Esophagus (tissue), 2 donors: ENCODE data around the gene DCDC2. TPM values are rescaled to one million over a fixed set of nuclear protein-coding genes. Genes with fewer than 3 reads are reported as not detected.
"Not testable (repeated sequence)": the region's sequence is repeated elsewhere in the genome, so short reads cannot be mapped to it uniquely, and the experiment has no call there.

ENCODE experiments used
- H3K27ac ChIP-seq, 2 donors: one replicate each; pipeline ENCODE4 v1.5.1; 2013; ENCODE audit warnings: low read depth in 2 of 2, mild to moderate bottlenecking in 2 of 2, inconsistent platforms in 1 of 2, low read length in 1 of 2, moderate library complexity in 1 of 2
- H3K27me3 ChIP-seq, 2 donors: one replicate each; pipeline ENCODE4 v1.6.1; 2013; ENCODE audit warnings: low read length in 2 of 2, control low read depth in 1 of 2, mild to moderate bottlenecking in 1 of 2; ENCODE audit not compliant: insufficient read depth in 2 of 2, control insufficient read depth in 1 of 2
- H3K36me3 ChIP-seq, 2 donors: one replicate each; pipeline ENCODE4 v1.6.1; 2013; ENCODE audit warnings: low read length in 1 of 2; ENCODE audit not compliant: control insufficient read depth in 2 of 2, insufficient read depth in 2 of 2
- H3K4me1 ChIP-seq, 2 donors: one replicate each; pipeline ENCODE4 v1.6.1; 2013; ENCODE audit warnings: low read length in 1 of 2; ENCODE audit not compliant: control insufficient read depth in 2 of 2, insufficient read depth in 2 of 2
- H3K4me3 ChIP-seq, 2 donors: one replicate each; pipeline ENCODE4 v1.5.1; 2013; ENCODE audit warnings: low read length in 2 of 2, mild to moderate bottlenecking in 2 of 2, low read depth in 1 of 2, moderate library complexity in 1 of 2
- H3K9me3 ChIP-seq, 2 donors: one replicate each; pipeline ENCODE4 v1.6.1; 2013; ENCODE audit warnings: mild to moderate bottlenecking in 2 of 2, low read depth in 1 of 2, low read length in 1 of 2, moderate library complexity in 1 of 2; ENCODE audit not compliant: control insufficient read depth in 2 of 2, insufficient read depth in 1 of 2
- WGBS, 2 donors: extraction: QIAGEN DNeasy Blood & Tissue Kit; methylation state at CpG; one replicate each; pipeline ENCODE4 v1.1.7; 2013; 5-methylcytosine and 5-hydroxymethylcytosine counted together
- polyA plus RNA-seq, 2 donors: library from polyadenylated mRNA; stranded (reverse); fragments of 200-250 nt; gene quantifications; one replicate each; pipeline ENCODE4 v1.2.3, GENCODE V29; 2013
- donor health status: healthy with polysubstance abuse.
- donor health status: Bipolar disorder and iron deficiency.

DCDC2 gene
- polyA plus RNA-seq, 2 donors: under 0.01 to 0.02 TPM

- H3K27ac ChIP-seq: no peak overlapping the region
- 94 to 95% methylated on average over 4 of the region's 4 CpGs for WGBS, 2 donors
- H3K4me3 ChIP-seq: no peak overlapping the region
- H3K36me3 ChIP-seq: no peaks in the 10 kb centered on the region
- no peaks in the 10 kb centered on the region for H3K4me1 ChIP-seq
- H3K27me3 ChIP-seq: no peaks in the 10 kb centered on the region
- no peaks in the 10 kb centered on the region for H3K9me3 ChIP-seq
These were observed 23.8 kb upstream of the DCDC2 start for GRCh38 chr6:24381476-24382219.

- Histone ChIP-seq H3K27me3 (no peaks in the 10 kb centered on the region), H3K36me3 (no peaks in the 10 kb centered on the region), H3K9me3 (no peaks in the 10 kb centered on the region), H3K27ac (no peak overlapping the region), H3K4me1 (no peaks in the 10 kb centered on the region), H3K4me3 (no peak overlapping the region)
- WGBS, 2 donors: 58 to 77% methylated on average over 1 of the region's 1 CpG
These were observed 20.7 kb upstream of the DCDC2 start for GRCh38 chr6:24378473-24379097.

- H3K4me3 ChIP-seq: no peak overlapping the region
These were observed 19.0 kb upstream of the DCDC2 start for GRCh38 chr6:24376871-24377270.

GRCh38 chr6:24374612-24375011 lies 16.8 kb upstream of the DCDC2 start:
- no peaks in the 10 kb centered on the region for H3K36me3 ChIP-seq
- WGBS, 2 donors: 87 to 90% methylated on average over 6 of the region's 6 CpGs
- H3K27me3 ChIP-seq: no peaks in the 10 kb centered on the region
- no peaks in the 10 kb centered on the region for H3K9me3 ChIP-seq
- no peak overlapping the region for H3K4me3 ChIP-seq
- H3K4me1 ChIP-seq: no peaks in the 10 kb centered on the region
- no peak overlapping the region for H3K27ac ChIP-seq

More at GRCh38 chr6:24376871-24377270, 19.0 kb upstream of the DCDC2 start:
- Histone ChIP-seq H3K27ac (no peak overlapping the region), H3K4me1 (no peaks in the 10 kb centered on the region), H3K36me3 (no peaks in the 10 kb centered on the region), H3K27me3 (no peaks in the 10 kb centered on the region), H3K9me3 (no peaks in the 10 kb centered on the region)
- 45 to 49% methylated on average over 4 of the region's 4 CpGs for WGBS, 2 donors

- not testable (repeated sequence) for H3K4me1 ChIP-seq, H3K27me3 ChIP-seq, H3K9me3 ChIP-seq, H3K4me3 ChIP-seq, H3K27ac ChIP-seq, H3K36me3 ChIP-seq
- 66 to 81% methylated on average over 8 of the region's 8 CpGs for WGBS, 2 donors
These were observed 7.3 kb upstream of the DCDC2 start for GRCh38 chr6:24365103-24365633.

GRCh38 chr6:24362363-24362762 lies 4.5 kb upstream of the DCDC2 start:
- not testable (repeated sequence) for H3K4me1 ChIP-seq, H3K27ac ChIP-seq, H3K27me3 ChIP-seq, H3K36me3 ChIP-seq, H3K4me3 ChIP-seq, H3K9me3 ChIP-seq
- 82 to 86% methylated on average over 5 of the region's 5 CpGs for WGBS, 2 donors

- no peaks in the 10 kb centered on the region for H3K36me3 ChIP-seq
- peaks cover 4 to 7% of the 10 kb centered on the region in 2 donors for H3K4me1 ChIP-seq
- peak overlapping the region; percentile 46 to 53 for H3K4me3 ChIP-seq
- H3K27ac ChIP-seq: no peak overlapping the region
- H3K9me3 ChIP-seq: no peaks in the 10 kb centered on the region
- 6% methylated on average over 45 to 55 of the region's 55 CpGs for WGBS, 2 donors
- H3K27me3 ChIP-seq: no peaks in the 10 kb centered on the region
These were observed 2.0 kb upstream of the DCDC2 start for GRCh38 chr6:24359640-24360454.

GRCh38 chr6:24358219-24358821 lies 461 bp upstream of the DCDC2 start:
- WGBS, 2 donors: 41 to 44% methylated on average over 12 of the region's 12 CpGs
- peak overlapping the region in 1 of 2 donors; percentile 32 for H3K4me3 ChIP-seq
- H3K4me1 ChIP-seq: peaks cover 4 to 7% of the 10 kb centered on the region in 2 donors
- no peaks in the 10 kb centered on the region for H3K36me3 ChIP-seq
- H3K9me3 ChIP-seq: no peaks in the 10 kb centered on the region
- H3K27me3 ChIP-seq: no peaks in the 10 kb centered on the region
- no peak overlapping the region for H3K27ac ChIP-seq

GRCh38 chr6:24356310-24356973 lies 1.4 kb downstream of the DCDC2 start:
- Histone ChIP-seq H3K4me1 (peaks cover 4 to 7% of the 10 kb centered on the region in 2 donors), H3K36me3 (no peaks in the 10 kb centered on the region), H3K9me3 (no peaks in the 10 kb centered on the region), H3K27ac (no peak overlapping the region), H3K4me3 (no peak overlapping the region), H3K27me3 (no peaks in the 10 kb centered on the region)
- WGBS, 2 donors: 59 to 63% methylated on average over 5 of the region's 5 CpGs
